Stimulated activated CD4-positive, alpha-beta T cell treated with anti-CD3 and anti-CD28 coated beads, TNF-alpha, amount 100 ng/mL, for 4 hours (primary cell): ENCODE data around the gene PCDH12.
A peak's percentile ranks its signal among the peaks of the same experiment; 100 is the strongest.
"Not testable (repeated sequence)": the region's sequence is repeated elsewhere in the genome, so short reads cannot be mapped to it uniquely, and the experiment has no call there.

Experiments used
- DNase-seq, 3 experiments: peaks; one replicate each; pipeline ENCODE4 v3.0.0-alpha.2; 2020; ENCODE audit warnings: low read depth in 3 of 3

Gene PCDH12

GRCh38 chr5:141940695-141941271 is 17.2 kb downstream of the PCDH12 start:
- no peak for DNase-seq

GRCh38 chr5:141935538-141935937 is 22.5 kb downstream of the PCDH12 start:
- no peak for DNase-seq

DNA sequence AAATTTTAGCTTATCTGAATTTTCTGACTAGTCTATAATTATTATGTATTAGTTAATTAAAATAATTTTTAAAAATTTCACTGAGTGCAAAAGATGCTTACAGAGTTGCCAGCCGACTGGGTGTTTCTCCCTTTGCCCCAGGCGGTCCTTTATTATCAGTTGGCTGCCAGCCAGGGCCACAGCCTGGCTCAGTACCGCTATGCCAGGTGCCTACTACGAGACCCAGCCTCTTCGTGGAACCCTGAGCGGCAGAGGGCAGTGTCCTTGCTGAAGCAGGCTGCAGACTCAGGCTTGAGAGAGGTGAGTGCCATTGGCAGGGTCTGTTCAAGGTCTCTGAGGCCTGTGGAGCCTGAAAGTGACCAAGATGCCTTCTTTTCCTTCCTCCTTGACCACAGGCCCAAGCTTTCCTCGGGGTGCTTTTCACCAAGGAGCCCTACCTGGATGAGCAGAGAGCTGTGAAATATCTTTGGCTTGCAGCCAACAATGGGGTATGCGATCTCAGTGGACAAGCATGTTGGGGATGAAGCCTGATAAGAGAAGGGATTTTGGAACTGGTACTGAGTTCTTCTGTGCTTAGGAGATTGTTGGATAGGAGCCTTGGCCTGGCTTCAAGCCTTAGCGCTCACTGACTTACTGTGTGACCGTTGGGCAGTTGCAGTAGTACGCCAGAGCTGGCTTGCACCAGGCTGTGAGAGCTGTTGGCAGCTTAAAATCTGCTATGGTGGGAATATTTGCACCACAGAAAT is 23.7 kb downstream of the PCDH12 start:
- no peak for DNase-seq

DNA sequence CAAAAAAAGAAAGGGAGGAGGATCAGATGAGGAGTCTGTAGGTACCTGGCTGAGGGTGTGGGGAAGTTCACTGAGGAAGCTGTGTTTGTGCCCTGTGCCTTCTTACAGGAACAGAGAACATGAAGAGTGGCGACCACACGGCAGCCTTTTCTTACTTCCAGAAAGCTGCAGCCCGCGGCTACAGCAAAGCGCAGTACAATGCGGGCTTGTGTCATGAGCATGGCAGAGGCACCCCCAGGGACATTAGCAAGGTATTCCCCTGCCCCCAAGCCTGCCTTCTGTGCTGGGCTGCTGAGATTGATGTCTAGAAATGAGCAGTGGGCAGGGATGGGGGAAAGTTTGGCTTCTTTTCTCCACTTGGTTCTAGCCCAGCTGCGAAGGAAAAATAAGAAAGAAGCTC is 24.9 kb downstream of the PCDH12 start:
- no peak for DNase-seq

DNA sequence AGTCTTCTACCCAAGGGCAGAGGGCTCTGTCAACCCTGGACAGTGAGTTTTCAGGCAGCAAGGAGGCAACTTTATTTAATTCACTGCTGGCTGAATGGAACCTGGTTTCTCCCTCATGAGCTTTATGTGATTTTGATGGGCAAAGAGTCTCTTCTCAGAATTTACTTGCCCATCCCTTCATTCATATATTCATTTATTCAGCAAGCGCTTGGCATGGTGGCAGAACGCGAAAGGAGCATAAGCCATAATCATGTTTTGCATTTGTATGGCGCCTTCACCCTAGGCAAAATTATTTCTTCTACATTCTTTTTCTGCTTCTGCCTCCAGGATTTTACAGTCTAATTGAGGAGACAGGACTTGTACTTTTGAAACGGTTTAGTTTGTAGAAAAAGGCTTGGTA is 26.3 kb downstream of the PCDH12 start:
- no peak for DNase-seq

DNA sequence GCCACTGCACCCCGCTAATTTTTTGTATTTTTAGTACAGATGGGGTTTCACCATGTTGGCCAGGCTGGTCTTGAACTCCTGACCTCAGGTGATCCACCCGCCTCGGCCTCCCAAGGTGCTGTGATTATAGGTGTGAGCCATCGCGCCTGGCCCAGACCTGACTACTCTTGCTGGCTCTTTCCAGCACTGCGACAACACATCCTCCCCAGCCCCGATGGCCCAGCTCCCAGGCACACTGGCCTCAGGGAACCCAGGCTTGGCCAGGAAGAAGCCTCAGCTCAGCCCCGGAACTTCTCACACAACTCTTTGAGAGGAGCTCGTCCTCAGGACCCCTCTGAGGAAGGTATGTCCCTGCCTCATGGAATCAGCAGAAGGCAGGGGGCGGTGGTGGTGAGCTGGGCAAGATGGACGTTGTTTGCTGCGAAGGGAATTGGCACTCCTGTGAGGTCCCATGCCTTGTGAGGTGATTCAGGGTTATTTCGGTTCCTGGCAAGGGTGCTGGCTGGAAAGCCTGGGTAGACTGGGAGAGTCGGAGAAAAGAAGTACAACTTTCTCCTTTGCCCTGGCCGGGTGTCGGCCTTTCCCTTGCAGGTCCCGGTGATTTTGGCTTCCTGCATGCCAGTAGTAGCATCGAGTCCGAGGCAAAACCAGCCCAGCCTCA is 28.5 kb downstream of the PCDH12 start:
- DNase-seq, result no peak

DNA sequence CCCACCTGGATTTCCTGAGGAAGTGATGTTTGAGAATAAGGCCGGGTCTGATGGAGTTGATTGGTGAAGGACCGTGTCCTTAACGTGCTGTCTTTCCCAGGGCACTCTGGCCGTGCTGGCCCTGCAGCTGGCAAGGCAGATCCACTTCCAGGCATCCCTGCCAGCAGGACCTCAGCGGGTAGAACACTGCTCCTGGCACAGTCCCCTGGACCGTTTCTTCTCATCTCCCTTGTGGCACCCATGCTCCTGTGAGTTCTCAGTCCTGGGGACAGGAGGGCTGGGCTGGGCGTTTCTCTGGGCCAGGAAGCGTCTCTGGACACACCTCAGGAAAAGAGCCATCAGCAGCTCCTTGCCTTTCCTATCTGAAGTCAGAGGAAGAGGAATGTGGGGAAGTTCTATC is 30.0 kb downstream of the PCDH12 start:
- DNase-seq, result no peak

- no peak for DNase-seq
Observed at GRCh38 chr5:141926434-141926833, 31.6 kb downstream of the PCDH12 start.

DNA sequence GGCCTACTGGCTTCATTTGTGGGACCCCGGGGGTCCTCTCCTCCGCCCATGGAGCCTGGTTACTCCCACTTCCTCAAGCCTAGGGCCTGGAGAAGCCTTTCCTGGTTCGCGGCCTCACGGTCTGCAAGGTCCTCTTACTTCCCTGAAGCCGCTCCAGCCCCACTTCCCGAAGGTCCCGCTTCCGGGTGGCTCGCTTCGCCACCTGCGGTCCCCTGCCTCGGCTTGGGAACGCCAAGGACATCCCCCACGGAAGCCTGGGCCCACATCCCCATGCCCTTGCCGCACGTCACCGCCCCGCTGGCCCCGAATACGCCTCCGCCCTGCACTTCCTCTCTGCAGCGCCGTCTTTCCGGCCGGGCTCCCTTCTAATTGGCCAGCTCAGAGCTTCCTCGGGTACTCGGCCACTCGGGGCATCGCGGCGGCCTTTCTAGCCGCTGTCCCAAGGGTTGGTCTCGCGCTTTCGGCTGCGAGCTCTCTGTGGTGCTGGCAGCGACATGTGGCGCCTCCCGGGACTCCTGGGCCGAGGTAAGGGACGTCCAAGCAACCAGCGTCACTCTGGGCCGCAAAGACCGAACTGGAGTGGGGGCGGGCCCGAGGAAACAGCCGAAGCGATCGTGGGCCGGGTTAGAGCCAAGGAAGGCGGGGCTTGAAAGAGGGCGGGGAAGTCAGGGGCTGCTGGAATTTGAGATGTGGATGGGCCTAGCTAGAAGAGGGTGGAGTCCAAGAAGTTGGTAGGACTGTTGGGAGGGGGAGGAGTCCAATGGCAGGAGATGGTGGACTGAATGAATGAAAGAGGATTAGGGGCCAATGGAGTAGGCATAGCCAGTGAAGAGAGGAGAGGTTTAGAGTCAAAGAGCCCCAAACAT is 34.3 kb downstream of the PCDH12 start, which contains the start of gene DELE1:
Gene DELE1 (plus strand): TSS at position 424 of the 866 bp plus-strand sequence. CDS start 71 bp downstream, at position 495.
- peak; percentile 79 to 96 (median 90) for DNase-seq

DNA sequence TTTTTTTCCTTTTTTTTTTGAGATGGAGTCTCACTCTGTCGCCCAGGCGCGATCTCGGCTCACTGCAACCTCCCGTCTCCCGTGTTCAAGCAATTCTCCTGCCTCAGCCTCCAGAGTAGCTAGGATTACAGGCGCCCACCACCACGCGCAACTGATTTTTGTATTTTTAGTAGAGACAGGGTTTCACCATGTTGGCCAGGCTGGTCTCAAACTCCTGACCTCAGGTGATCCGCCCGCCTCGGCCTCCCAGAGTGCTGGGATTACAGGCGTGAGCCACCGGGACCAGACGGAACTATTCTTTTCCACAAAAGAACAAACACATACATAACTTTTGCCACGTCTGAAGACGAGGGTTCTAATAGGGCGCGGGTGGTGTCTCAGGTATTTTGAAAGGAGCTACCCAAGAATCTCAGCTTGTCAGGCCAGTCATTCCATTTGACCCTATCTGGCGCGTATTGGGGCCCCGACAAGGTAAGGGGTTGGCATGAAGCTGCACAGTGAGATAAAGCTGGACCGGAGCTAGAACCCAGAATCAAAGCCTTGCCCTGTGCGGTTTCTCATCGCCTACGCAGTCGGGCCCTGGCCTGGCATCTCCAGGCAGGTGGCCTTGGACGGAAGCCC is 35.1 kb downstream of the PCDH12 start:
- DNase-seq, result not testable (repeated sequence)

GRCh38 chr5:141920771-141921170 is 37.2 kb downstream of the PCDH12 start:
- DNase-seq, result no peak

DNA sequence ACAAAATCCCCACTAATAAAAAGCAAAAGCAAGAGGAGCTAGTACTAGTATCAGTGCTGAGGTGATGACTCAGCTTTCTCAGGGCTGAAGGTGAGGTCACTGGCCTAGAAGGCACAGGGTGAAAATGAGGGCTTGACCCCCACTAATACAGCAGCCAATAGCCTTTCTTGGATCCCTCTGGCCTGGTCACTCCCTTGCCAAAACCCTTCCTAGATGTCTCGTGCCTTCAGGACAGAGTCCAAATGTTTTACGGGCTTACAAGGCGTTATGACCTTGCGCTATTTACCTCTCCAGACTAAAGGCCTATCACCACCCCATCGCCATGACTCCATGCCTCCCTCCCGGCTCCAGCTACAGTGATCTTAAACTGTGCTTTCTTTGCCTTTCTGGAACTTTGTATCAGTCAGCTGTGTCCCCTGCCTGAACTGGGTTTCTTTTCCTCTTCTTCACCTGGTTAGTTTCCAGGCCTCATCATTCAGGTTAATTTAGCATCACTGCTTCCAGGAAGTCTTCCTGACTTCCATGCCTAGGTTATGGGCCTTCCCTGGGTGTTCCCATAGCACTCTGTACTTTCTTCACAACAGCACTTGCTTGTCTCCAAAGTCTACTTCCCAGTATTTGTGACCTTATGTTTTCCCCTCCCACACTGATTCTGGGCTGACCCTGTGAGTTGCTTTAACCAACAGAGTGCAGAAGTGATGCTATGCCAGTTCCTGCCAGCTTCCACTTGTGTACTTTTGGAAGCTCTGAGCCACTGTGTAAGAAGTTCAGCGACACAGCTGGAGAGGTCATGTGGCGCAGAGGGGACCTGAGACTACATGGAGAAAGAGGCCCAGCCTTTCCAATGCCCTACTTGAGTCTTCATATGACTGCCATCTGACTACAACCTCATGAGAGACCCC is 38.5 kb downstream of the PCDH12 start:
- no peak for DNase-seq

DNA sequence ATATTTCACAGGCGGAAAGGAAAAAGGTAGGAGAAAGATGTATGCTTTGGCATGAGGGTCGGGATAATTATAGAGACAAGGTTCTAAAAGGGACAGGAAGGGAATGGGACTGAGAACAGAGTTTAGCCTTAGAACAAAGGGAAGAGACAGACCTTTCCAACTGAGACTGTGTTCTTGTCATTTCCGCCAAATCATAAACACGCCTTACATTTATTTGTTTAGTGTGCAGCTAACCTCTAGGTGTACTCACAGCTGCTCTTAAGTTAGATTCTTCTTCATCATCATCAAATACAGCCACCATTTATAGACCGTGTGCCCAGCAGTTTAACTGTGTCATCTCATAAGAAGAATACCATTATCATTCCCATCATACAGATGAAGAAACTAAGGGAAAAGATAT is 40.2 kb downstream of the PCDH12 start:
- DNase-seq, result no peak

- no peak for DNase-seq
Observed at GRCh38 chr5:141916522-141916921, 41.5 kb downstream of the PCDH12 start.

DNA sequence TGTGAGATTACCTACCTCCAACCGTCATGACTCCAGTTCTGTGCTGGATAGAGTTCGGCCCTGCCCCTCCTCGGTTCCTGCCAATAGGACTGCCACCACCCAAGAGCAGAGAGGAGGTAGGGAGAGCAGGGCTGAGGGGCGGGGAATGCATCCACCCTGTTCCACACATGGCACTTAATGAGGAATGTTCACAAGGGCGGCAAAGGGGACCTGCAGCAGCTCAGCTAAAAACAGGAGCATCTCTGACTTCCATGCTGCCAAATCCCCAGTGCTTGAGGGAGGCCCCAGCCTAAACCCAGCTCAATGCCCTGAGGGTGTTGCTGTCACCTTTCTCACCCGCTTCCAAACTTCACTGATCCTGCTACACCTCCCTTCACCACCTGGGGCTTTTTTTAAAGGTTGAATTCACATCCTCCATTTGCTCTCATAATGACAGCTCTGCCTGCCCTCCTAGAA is 42.1 kb downstream of the PCDH12 start:
- no peak for DNase-seq

GRCh38 chr5:141914797-141915196 is 43.2 kb downstream of the PCDH12 start:
- no peak for DNase-seq

GRCh38 chr5:141914199-141914743 is 43.7 kb downstream of the PCDH12 start:
- DNase-seq, result peak in 1 of 3 experiments; percentile 9

DNA sequence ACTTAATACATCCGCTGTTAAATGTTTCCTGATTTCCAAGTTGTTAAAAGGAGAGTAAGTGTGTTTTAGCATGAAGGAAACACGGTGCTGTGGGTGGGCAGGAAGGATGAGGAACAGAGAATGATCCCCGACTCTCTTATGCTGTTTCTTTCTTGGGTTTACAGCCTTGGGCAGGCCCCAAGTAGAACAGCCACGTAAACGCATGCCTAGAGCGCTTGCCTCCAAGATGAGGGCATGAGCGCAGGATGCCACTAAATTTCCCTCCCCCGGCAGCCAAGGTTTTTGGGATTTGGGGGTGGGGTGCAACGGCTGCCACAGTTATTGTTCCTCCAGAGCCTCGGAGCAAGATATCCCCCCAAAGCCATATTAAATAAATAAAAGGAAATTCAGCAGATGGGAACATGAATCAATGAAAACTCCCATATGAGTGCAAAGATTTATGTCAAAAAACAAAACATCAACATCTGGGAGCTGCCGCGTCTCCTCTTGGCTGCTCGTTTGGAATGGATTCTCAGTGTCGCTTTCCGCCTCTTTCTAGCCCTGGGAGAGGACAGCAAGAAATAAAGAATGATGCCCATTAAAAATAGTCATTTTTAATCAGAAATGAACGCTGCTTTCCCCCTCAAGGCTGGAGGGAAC is 44.3 kb downstream of the PCDH12 start:
- no peak for DNase-seq

- DNase-seq, result no peak
Observed at GRCh38 chr5:141910271-141910673, 47.7 kb downstream of the PCDH12 start.

DNA sequence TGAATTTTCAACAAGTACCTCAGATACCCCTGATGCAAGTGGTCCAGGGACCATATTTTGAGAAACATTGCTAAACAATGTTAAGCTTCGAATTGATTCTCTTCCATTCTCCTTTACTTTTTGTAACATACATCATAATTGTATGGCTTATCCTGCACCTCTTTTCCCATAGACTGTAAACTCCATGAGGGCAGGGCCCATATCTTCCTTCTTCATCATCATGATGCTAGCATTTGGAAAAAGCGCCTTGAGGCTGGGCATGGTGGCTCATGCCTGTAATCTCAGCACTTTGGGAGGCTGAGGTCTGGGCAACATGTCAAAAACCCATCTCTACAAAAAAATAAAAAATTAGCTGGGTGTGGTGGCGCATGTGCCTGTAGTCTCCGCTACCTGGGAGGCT is 48.8 kb downstream of the PCDH12 start:
- no peak for DNase-seq
